Activated T-cell treated with anti-CD3 and anti-CD28 coated beads, Interleukin-2, amount 50 U/mL, for 48 hours (primary cell): ENCODE measurements around the gene NEDD1.
A peak's percentile ranks its signal among the peaks of the same experiment; 100 is the strongest.

Experiments used
- DNase-seq, 2 experiments: peaks; one replicate each; pipeline ENCODE4 v3.0.0-alpha.2; 2020

The NEDD1 gene, protein sequence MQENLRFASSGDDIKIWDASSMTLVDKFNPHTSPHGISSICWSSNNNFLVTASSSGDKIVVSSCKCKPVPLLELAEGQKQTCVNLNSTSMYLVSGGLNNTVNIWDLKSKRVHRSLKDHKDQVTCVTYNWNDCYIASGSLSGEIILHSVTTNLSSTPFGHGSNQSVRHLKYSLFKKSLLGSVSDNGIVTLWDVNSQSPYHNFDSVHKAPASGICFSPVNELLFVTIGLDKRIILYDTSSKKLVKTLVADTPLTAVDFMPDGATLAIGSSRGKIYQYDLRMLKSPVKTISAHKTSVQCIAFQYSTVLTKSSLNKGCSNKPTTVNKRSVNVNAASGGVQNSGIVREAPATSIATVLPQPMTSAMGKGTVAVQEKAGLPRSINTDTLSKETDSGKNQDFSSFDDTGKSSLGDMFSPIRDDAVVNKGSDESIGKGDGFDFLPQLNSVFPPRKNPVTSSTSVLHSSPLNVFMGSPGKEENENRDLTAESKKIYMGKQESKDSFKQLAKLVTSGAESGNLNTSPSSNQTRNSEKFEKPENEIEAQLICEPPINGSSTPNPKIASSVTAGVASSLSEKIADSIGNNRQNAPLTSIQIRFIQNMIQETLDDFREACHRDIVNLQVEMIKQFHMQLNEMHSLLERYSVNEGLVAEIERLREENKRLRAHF

DNA sequence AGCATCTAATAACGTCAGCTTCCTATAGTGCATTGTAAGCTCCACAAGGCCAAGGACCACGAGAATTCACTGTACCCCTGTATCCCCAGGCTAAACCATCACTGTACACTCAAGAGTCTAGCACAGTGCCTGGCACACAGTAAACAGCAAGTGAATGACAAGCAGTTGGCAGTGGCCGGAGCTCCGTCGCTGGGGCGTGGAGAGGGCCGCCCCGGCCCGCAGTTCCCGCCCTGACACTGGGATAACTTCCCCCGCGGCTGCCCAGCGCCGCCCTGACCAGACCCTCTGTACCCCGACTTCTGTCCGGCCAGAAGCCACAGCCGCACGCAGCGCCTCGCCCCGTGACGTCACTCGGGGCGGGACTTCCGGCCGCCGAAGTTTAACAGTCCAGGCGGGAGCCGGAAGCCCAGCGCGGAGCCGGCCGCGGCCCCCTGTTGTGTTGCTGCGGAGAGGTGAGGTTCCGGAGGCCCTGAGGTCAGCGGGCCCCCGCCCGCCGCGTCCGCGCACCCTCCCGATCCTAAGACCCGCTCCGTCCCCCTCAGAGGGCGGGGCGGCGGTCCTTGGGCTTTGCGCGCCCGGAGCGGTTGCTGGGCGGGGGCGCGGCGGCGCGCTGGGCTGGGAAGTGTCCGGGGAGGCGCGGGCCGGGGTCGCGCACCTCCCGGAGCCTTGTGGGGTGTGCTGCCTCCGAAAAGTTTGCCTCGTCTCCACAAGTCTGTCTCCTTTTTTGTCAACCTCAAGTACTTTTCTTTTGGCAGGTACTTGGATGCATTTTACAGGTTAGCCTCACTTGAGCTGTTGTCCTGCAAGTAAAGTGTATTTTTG, at the start of gene NEDD1:
NEDD1 (plus strand) TSS at position 409 of the 822 bp plus-strand sequence. CDS start 2,503 bp downstream, outside the sequence.
- peak; percentile 90 to 91 for DNase-seq

DNA sequence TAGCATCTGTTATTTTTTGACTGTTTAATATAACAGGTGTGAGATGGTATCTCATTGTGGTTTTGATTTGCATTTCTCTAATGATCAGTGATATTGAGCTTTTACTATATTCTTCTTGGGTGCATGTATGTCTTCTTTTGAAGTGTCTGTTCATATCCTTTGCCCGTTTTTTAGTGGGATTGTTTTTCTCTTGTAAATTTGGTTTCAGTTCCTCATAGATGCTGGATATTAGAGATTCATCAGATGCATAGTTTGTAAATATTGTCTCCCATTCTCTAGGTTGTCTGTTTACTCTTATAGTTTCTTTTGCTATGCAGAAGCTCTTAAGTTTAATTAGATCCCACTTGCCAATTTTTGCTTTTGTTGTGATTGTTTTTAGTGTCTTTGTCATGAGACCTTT, 48.9 kb upstream of the NEDD1 start:
- no peak for DNase-seq

DNA sequence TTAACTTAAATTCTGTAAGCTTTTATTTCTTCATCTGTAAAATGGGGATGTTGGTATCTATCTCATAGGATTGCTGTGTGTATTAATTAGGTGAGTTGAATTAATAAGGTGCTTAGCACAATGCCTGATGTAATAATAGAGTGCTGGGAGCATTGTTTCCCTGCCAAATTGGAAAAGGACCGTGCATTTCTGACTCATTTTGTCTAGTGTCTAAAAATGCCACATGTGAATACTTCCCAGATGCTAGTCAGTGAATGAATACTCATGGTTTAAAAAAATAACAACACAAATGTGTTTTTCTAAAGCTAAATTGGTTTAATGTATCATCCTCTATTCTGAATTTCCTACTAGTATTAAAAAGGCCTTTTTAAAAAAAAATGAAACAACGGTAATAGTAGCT, 45.4 kb upstream of the NEDD1 start:
- DNase-seq, result no peak

DNA sequence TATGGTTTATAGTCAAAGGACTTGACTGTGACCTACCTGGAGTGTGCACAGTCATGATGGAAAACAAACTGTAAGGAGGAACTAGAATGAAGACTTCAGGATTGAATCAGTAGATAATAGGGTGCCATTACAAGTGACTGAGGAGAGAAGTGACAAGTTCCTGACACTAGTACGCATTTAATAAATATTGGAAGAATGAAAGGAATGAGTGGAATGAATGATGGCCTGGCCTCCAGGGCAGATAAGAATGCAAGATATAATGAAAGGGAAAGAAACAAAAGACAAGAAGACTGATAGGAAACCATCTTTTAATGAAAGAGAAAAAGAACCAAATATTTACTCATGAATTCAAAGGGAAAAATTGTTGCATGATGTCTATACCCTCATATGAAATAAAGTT, 44.7 kb upstream of the NEDD1 start:
- no peak for DNase-seq

DNA sequence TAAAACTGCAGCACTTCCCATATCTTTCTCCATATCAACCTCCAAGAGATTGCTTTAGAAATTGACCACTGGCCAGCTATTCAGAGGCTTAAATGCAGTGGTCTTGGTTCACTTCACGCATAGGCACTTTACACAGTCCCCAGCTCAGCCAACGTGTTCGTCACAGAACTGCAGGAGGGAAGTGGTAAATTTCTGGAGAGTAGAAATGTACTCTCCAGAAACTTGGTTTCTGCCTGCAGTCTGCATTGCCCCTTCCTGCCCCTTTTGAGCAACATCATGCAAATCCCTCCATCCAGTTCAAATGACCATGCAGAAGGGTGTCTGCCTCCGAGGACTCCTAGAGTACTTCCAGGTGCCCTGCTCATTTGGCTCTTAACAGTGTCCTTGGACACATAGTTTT, 42.7 kb upstream of the NEDD1 start:
- no peak for DNase-seq

DNA sequence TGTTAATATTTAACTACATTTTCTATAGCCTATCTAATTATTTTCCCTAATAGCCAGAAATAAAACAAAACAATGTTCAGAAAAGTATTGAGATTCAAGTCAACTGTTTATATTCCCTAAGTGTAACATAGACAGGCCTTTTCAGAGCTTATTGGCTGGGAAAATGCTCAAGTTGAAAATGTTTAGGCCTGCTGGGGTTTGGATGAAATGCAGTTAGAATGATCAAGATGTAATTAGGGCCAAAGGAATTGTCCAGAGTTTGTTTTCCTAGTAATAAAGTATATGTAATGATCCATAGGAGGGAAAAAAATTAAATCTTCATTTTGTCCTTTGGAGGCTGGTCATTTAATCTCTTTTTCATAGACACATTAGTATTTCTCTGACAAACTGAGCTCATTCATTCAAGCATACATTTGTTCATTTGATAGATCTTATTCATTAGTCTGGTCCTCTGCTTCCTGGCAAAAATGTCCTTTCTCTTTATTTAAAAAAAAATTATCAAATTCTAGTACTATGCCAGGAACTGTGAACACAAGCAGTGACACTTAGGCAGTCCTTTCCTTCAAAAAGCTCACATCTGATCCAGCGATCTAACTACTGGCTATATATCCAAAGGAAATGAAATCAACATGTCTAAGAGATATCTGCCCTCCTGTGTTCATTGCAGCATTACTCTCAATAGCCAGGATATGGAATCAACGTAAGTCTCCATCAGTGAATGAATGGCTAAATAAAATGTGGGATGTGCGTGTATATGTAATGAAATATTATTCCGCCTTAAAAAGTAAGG, 40.1 kb upstream of the NEDD1 start:
- no peak for DNase-seq

DNA sequence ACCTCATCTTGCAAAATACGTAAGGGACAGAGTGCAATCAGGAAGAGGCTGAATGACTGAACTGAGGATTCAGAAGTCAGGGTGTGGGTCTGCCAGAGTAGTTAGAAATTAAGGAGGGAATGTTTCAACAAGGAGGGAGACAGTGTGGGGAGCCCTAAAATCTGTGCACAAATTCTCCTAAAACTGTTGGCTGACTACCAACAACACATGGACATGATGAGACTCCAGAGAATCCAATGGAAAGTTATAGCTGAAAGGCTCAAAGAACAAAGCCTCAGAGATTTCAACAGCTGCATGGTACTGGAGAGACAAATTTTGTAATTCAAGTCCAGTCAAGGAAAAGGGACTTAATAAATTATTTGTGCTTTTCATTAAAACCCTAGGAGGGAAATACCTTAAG, 36.1 kb upstream of the NEDD1 start:
- no peak for DNase-seq

DNA sequence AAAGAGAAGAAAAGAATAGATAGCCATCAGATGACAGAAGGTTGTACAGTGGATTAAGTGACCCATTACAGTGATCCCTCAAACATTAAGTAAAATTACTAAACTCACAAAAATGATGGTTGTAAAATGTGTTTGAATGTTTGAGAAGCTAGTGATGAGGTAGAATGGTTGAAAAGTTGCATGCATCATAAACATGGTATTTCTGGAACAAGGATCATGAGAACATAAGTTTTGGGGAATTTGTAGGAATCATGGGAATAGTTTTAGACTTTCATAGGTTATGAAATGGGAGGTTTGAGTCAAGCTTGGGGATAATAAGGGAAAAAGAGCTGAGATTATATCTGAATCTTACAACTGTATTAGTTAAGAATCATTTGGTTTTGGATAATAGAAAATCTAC, 34.1 kb upstream of the NEDD1 start:
- no peak for DNase-seq

DNA sequence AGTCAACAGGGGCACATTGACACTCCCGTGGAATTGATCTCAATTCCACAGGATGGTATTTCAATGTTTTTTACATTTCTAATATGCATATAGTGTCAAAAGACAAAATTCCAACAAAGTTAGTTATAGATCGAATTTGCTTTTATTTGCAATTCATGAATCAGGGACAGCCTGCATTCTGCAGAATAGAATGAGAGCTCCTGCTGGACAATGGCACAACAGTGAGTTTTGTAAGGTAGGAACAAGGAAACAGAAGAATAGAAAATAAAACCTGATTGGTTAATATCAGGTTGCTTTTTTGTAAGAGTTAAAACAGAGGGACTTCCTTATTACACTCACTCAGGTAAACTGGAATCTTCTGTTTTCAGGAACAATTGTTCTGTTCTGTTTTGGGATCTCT, 32.8 kb upstream of the NEDD1 start:
- no peak for DNase-seq

DNA sequence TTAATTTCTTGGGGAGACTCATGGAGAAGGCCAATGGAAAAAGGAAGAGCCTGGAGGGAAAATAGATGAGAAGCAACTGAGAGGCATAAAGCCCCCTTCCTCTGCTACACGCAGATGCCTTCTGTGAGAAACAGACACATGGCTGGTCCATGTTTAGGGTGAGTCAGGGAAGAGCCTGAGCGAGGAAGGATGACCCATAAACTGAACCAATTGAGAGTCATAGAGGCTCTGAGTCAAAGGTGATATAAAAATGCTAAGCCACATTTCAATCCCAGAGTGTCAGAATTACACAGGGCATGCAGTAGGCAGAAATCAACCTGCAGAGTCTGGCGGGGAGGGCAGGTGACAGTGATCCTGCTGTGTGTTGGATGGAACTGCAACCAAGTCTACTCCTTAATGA, 30.1 kb upstream of the NEDD1 start:
- no peak for DNase-seq

DNA sequence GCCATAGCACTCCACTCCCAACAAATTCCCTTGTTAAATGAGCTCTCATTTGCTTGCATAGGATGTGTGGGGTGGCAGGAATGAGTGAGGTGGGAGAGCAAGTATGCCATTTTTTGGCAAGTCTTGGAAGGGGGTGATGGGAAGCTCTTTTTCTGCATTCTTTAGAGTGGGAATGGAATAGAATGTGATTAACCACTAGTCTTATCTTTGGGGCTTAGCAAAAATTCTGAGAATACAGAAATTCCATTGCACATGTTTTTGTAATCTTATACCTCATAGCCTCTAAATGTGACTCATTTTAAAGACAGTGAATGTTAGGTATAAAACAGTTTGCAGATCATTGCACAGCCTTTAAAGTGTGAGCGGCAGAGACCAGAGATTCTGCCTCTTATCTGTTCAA, 28.4 kb upstream of the NEDD1 start:
- no peak for DNase-seq

DNA sequence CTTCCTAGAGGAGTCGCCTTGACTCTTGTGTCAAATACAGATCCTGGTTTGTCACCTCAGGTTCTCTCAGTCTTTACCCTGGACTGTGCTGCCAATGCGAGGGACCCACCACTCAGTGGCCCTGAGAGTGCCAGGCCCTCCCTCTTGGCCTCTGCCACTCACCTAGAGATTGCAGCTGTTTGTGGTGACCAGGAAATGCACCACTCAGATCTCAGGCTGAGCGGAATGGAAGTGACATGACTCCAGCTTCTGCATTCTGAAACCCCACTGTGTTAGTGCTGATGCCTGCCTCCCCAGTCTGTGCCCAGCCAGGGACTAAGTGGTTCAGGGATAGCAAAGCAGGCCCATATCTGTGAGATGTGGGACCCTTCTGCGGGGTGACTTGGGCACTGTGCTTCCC, 27.8 kb upstream of the NEDD1 start:
- DNase-seq, result no peak

DNA sequence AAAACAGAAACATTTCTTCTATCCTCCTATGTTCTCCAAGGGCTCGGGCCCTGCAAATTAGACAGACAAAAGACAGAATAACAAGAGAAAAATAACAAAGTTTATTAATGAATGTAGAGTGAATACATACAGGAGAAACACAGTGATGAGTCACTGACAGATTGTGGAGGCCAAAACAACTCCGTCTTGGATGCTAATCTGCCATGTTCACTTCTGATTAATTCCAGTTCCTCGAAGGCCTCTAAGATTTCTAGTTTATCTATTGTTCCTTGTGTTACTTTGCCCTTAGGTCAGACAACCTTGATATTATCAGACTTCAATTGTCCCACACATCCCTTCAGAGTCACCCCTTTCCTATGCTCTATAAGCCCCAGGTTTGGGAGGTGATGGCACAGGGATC, 26.8 kb upstream of the NEDD1 start:
- DNase-seq, result no peak

DNA sequence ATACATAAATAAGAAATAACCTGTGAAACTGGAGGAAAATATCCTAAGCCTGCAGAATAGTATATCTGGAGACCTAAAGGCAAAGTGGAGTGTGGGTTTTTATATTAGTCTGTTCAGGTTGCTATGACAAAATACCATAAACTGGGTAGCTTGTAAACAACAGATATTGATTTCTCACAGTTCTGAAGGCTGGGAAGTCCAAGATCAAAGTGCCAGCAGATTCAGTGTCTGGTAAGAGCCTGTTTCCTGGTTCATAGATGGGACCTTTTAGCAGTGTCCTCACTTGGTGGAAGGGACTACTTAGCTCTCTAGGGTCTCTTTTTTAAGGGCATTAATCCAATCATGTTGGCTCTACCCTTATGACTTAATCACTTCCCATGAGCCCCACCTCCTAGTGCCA, 25.4 kb upstream of the NEDD1 start:
- no peak for DNase-seq

DNA sequence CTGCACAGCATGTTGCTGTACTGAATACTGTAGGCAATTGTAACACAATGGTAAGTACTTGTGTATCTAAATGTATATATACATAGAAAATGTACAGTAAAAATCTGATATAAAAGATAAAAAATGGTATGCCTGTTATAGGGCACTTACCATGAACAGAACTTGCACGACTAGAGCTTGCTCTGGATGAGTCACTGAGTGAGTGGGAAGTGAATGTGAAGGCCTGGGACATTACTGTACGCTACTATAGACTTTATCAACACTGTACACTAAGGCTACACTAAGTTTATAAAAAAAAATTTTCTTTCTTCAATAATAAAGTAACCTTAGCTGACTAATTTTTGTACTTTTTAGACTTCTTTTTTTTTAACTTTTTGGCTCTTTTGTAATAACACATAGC, 24.2 kb upstream of the NEDD1 start:
- no peak for DNase-seq

DNA sequence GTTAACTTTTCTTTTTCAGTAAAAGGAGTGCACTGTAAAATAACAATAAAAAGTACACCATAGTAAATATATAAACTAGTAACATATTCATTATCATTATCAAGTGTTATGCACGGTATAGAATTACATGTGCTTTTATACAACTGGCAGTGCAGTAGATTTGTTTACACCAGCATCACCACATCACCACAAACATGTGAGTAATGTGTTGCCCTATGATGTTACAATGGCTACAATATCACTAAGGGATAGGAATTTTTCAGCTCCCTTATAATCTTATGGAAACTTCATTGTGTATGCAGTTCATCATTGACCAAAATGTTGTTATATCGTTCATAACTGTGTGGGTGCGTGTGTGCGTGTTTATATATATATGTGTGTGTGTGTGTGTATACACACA, 23.5 kb upstream of the NEDD1 start:
- no peak for DNase-seq

DNA sequence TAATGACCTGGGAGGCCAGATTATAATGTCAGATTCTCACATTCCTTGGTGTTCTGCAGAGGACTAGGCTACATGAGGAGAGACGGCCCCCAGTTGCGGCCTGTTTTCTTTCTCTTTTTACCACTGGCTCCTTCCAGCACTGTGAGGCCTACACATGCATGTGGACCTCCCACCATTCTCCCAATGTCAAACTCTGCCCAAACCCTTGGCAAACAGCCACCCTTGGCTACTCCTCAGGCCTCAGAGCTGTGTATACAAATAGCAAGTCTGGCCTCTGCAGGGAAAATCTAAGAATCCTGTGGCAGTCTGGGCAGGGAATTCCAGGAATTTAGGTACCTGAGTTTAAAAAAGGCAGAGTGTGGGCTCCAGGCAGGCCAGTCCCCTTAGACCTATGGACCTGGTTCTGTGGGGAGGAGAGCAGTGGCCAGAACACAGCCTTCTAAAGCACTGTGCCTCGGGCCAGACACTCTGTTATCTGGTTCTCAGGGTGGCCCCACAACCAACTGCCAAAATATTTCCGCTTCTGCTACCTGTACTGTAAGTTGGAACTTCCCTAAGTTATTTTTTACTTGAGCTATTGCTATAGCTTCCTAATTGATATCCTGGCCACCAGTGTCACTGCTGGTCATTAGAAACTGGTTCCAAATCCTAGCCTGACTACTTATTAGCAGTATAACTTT, 19.9 kb upstream of the NEDD1 start:
- DNase-seq, result no peak

DNA sequence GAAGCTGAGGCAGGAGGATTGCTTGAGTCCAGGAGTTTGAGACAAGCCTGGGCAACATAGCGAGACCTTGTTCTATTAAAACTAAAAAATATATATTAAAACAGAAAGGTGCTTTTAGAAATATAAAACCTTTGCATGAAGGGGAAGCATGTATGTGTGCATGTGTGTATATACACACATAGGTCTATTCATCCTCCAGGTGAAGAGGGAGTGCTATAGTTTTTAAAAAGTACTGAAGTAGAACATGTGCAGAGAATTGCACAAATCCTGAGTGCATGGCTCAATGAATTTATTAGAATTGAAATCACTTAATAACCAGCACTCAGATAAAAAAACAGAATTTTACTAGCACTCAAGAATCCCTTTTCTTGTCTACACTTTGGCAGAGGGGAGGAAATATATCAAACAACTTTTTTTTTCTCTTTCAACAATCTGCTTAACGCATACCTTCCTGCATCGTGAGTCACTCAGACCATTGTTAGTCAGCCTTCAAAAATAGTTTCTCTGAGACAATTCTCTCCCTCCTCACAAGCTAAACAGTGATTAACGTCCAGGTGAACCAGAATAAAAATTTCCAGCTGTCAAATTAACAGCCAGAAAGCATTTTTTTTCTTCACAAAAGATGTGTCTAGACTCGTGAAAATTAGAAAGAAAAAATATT, 17.7 kb upstream of the NEDD1 start:
- DNase-seq, result no peak

DNA sequence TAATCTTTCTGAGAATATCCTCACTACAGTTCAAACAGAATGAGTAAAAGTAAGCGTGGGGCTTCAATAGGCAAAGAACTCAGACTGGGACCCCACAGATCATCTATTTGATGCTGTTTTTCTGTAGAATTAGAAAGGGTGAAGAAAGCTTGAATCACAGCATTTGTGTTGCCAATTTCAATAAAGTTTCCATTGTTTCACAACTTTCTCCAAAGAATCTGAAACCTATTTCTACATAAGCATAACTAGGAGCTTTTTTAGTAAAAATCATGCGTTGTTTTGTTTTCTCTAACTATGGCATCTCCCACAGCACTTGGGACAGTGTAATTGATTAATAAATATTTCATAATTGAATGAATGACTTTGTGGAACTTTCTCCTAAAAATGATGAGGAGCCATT, 16.7 kb upstream of the NEDD1 start:
- DNase-seq, result no peak

DNA sequence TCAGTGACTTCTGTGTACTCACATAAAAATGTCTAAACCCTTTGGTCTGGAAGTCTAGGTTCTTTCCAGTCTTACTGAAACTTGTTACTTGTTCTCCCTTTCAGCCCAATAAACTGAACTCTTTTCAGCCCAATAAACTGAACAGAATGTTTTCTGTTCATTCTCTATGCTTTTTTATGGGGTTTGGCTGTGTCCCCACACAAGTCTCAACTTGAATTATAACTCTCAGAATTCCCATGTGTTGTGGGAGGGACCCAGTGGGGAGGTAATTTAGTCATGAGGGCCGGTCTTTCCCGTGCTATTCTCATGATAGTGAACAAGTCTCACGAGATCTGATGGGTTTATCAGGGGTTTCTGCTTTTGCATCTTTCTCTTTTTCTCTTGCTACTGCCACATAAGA, 15.0 kb upstream of the NEDD1 start:
- DNase-seq, result no peak

DNA sequence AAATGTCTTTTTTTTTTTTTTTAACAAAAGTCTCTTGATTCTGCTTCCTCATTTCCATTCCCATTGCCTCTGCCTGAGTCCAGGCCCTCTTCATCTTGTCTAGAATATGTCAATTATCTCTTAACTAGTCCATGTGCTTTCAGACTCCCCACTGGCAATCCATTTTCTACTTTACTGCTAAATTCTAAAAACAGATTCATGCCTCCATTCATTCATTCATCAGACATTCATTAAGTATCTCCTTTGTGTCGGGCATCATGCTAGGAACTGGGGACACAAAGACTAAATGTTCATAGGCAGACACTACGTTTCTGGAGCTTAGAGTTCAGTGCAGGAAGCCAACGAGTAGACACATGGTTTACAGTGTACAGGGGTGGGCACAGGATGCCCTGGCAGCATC, 9.6 kb upstream of the NEDD1 start:
- DNase-seq, result no peak

DNA sequence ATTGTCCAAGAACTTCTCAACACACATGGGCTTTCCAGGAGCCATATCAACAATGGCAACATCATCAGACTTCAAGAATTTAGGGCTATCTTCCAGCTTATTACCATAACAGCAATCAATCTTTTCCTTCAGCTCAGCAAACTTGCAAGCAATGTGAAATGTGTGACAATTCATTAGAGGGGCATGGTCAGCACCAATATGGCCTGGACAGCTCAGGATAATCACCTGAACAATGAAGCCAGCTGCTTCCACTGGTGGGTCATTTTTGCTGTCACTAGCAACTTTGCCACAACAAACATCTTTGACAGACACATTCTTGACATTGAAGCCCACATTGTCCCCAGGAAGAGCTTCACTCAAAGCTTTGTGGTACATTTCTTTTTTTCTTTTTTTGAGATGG, 5.9 kb upstream of the NEDD1 start:
- DNase-seq, result no peak
